ENCODE results near the gene ZNF492. TPM values are rescaled to one million over a fixed set of nuclear protein-coding genes. Genes with fewer than 3 reads are reported as not detected.

Gene ZNF492
- total RNA-seq, 1 donor from 2014 or later: 0.71 TPM

DNA sequence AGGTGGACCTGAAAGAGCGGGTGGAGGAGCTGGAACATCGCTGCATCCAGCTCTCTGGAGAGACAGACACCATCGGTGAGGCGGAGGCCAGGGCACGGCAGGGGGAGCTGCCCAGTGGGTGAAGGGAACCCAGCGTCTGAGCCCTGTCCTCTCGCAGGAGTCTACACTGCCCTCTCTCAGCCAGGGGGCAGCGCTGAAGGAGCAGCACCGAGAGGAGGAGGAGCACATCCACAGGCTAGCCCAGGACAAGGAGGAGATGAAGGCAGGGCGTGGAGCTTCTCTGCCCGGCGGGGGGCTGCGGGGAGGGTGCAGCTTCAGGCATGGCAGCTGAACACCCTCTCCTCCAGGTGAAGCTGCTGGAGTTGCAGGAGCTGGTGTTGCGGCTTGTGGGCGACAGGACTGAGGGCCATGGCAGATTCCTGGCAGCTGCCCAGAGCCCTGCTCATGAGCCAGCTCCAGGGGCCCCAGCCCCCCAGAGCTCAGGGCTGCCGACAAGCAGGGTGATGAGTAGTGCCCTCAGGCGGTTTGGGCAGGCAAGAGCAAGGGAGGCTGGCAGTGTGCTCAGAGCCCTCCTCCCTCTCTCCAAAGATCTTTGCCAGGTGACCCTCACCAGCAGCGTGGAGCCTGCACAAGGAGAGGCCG lies 31.4 kb upstream of the ZNF492 start:
- Histone ChIP-seq H3K4me3 (ENCODE audit: low read depth, low read length) (no peak overlapping the region), H3K27me3 (ENCODE audit: control insufficient read depth, insufficient read depth, low read length) (no peaks in the 10 kb centered on the region), H3K36me3 (ENCODE audit: control insufficient read depth, insufficient read depth, low read length) (no peaks in the 10 kb centered on the region)
- TF ChIP-seq, protein P1, sequence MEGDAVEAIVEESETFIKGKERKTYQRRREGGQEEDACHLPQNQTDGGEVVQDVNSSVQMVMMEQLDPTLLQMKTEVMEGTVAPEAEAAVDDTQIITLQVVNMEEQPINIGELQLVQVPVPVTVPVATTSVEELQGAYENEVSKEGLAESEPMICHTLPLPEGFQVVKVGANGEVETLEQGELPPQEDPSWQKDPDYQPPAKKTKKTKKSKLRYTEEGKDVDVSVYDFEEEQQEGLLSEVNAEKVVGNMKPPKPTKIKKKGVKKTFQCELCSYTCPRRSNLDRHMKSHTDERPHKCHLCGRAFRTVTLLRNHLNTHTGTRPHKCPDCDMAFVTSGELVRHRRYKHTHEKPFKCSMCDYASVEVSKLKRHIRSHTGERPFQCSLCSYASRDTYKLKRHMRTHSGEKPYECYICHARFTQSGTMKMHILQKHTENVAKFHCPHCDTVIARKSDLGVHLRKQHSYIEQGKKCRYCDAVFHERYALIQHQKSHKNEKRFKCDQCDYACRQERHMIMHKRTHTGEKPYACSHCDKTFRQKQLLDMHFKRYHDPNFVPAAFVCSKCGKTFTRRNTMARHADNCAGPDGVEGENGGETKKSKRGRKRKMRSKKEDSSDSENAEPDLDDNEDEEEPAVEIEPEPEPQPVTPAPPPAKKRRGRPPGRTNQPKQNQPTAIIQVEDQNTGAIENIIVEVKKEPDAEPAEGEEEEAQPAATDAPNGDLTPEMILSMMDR (IDR thresholded peaks at IDR 0.05; ENCODE audit: insufficient read depth, low read length, poor library complexity, severe bottlenecking): no peak
- DNase-seq (ENCODE audit: low read depth): no peak

DNA sequence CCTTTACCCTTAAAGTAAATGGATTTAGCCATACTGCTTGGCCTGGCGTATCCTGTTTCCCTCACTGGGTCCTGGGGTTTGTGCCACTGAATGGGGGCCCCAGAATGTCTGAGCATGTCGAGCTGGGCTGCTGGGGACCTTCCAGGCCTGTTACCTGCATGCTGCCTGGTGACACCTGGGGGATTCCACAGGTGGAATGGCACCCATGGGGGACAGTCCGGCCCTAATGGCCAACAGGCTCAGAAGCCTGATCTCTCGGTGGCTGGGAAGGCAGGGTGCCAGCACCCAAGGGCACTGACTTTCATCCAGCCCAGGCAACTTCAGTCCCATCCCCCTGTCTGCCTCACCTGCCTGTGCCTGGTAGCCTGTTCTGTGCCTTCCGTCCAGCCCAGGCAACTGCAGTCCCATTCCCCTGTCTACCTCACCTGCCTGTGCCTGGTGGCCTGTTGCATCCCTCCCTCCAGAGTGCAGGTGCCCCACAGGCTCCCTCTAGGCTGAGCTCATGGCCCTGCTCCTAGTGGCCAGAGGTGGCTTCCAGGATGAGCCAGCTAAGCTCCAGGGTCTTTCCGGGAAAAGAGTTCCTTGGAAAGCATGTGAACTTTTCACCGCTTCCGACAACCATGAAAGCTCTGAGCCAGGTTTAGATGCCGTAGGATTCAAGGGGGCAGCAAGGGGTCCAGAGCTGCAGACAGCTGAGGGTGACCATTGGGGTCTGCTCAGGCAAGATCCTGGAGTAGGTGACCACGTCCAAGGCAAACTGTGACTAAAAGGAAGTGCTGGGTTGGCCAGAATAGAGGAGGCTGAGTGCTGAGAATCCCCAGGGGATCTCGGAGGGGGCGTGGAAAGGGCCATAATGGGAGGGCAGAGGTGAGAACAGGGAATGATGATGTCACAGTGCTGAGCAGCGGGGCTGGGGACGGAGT lies 30.3 kb upstream of the ZNF492 start:
- no peak overlapping the region for H3K4me3 ChIP-seq (ENCODE audit: low read depth, low read length)
- TF ChIP-seq, protein P1 (IDR thresholded peaks at IDR 0.05; ENCODE audit: insufficient read depth, low read length, poor library complexity, severe bottlenecking): no peak
- H3K27me3 ChIP-seq (ENCODE audit: control insufficient read depth, insufficient read depth, low read length): no peaks in the 10 kb centered on the region
- DNase-seq (ENCODE audit: low read depth): no peak
- H3K36me3 ChIP-seq (ENCODE audit: control insufficient read depth, insufficient read depth, low read length): no peaks in the 10 kb centered on the region

DNA sequence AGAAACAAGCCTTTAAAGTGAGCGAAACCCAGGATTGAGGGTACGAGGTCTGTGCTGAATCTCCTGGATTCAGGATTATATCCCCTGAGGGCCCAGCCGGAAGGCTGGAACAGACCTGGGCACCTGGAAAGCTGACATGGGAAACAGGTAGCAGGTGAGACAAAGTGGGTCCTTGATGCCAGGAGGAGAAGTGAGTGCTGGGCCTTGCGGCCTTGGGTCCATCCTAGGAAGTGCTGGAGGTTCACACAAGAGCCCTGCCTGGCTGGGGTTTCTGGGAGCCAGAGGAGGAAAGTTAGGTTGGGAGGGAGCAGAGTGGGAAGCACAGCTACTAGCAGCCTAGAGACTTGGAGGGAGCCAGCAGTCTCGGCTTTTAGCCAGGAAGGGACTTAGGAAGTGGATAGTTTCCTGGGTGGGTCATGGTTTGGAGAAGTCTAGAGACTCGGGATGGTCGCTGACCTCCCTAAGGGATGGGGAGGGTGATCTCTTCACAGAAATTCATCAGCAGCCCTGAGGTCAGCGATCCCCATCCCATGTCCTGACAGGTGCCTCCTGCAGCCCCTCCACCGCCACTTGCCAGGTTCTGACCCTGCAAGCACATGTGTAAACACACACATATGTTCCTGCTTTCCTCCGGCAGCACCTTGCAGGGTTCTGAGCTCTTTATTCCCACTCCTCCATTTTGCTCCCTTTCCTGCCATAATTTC lies 29.4 kb upstream of the ZNF492 start:
- Histone ChIP-seq H3K4me3 (ENCODE audit: low read depth, low read length) (no peak overlapping the region), H3K27me3 (ENCODE audit: control insufficient read depth, insufficient read depth, low read length) (no peaks in the 10 kb centered on the region), H3K36me3 (ENCODE audit: control insufficient read depth, insufficient read depth, low read length) (no peaks in the 10 kb centered on the region)
- TF ChIP-seq, protein P1 (IDR thresholded peaks at IDR 0.05; ENCODE audit: insufficient read depth, low read length, poor library complexity, severe bottlenecking): no peak
- DNase-seq (ENCODE audit: low read depth): no peak

DNA sequence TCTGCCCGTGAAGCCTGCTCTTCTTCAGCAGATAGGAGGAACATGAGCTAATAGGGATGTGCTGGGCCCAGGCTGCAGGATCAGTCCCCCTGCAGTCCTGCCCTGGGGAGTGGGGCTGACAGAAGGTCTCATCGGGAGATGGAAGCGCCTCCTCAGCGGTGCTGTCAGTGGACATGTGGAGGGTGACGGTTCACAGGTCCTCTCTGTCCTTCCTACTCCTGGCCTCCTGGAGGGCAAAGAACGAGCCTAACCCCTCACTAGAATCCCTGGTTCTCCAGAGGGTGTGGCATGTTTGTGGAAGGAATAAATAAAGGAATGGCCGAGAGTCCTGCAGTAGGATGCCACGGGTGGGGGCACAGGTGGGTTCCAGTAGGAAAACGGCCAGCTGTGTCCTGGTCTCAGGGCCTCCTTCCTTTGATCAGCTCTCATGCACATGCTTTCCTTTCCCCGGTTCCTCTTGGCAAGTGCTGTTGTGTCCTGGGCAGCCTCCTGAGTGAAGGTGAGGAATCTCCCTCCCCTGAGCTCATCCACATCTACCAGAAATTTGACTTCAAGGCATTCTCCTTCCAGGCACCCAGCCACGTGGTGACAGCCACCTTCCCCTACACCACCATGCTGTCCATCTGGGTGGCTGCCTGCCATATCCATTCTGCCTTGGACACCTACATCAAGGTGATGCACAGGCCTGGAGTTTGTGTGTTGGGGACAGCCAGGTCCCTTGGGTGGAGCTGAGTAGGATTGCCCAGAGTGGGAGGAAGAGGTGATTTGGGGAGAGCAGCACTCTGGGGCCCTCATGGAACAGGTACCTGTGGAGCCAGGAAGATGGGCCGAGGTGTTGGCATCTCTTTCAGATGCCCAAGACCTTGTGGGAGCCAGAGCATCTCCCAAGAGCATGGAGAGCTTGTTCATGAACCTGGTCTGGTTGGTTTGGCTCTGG lies 28.6 kb upstream of the ZNF492 start:
- TF ChIP-seq, protein P1 (IDR thresholded peaks at IDR 0.05; ENCODE audit: insufficient read depth, low read length, poor library complexity, severe bottlenecking): no peak
- no peak for DNase-seq (ENCODE audit: low read depth)
- Histone ChIP-seq H3K36me3 (ENCODE audit: control insufficient read depth, insufficient read depth, low read length) (no peaks in the 10 kb centered on the region), H3K27me3 (ENCODE audit: control insufficient read depth, insufficient read depth, low read length) (no peaks in the 10 kb centered on the region), H3K4me3 (ENCODE audit: low read depth, low read length) (no peak overlapping the region)

DNA sequence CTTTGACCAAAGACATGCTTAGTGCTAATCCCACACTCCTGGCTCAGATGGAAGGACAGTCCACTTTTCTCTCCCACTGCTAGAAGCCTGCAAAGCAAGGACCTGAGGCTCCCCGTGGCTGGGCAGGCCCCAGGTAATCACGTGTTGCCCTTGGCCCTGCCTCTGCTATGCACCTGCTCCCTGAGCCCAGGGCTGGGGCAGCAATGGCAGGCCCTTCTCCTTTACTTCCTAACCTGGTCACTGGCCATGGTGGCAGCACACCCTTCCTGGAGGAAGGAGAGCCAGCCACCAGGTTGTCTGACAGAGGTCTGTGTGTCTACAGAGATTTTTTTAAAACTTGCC lies 27.9 kb upstream of the ZNF492 start:
- Histone ChIP-seq H3K4me3 (ENCODE audit: low read depth, low read length) (no peak overlapping the region), H3K36me3 (ENCODE audit: control insufficient read depth, insufficient read depth, low read length) (no peaks in the 10 kb centered on the region), H3K27me3 (ENCODE audit: control insufficient read depth, insufficient read depth, low read length) (no peaks in the 10 kb centered on the region)
- DNase-seq (ENCODE audit: low read depth): no peak
- TF ChIP-seq, protein P1 (IDR thresholded peaks at IDR 0.05; ENCODE audit: insufficient read depth, low read length, poor library complexity, severe bottlenecking): no peak
